K562 (cell line): ENCODE results near the gene PRICKLE4. TPM values are rescaled to one million over a fixed set of nuclear protein-coding genes. Genes with fewer than 3 reads are reported as not detected.

ENCODE experiments used
- BCLAF1 ChIP-seq, 2 experiments: fragments of 450-650 bp in 1 of 2; IDR thresholded peaks; 2 replicates each; pipeline ENCODE4 v1.6.1; 2011 to 2017; ENCODE audit warnings: low read depth in 2 of 2, antibody characterized with exemption in 1 of 2, borderline replicate concordance in 1 of 2, low read length in 1 of 2, mild to moderate bottlenecking in 1 of 2, mixed read lengths in 1 of 2; ENCODE audit not compliant: control insufficient read depth in 1 of 2
- E4F1 ChIP-seq: fragments of 250-450 bp; sonication (Bioruptor Pico); IDR thresholded peaks from 2 replicates; pipeline ENCODE4 v1.5.0; 2021; ENCODE audit warnings: mild to moderate bottlenecking, borderline replicate concordance
- NFE2 ChIP-seq: IDR thresholded peaks from 2 replicates; pipeline ENCODE4 v1.6.1; 2014; ENCODE audit warnings: antibody characterized with exemption, low read depth
- NONO ChIP-seq, 2 experiments: fragments of 200-400 bp in 1 of 2; fragments of 450-650 bp in 1 of 2; formaldehyde crosslinking in 1 of 2; IDR thresholded peaks; 2 replicates each; pipeline ENCODE4 v1.6.1; 2017; ENCODE audit warnings: low read depth in 2 of 2, mild to moderate bottlenecking in 2 of 2, moderate library complexity in 2 of 2, low read length in 1 of 2
- RBM17 ChIP-seq: fragments of 200-400 bp; formaldehyde crosslinking; IDR thresholded peaks from 2 replicates; pipeline ENCODE4 v1.6.1; 2017; ENCODE audit warnings: low read depth, mild to moderate bottlenecking, low read length, borderline replicate concordance
- SLC30A9 ChIP-seq: fragments of 250-450 bp; sonication (Bioruptor Pico); IDR thresholded peaks from 2 replicates; pipeline ENCODE4 v1.8.0; 2022; ENCODE audit warnings: mild to moderate bottlenecking, moderate library complexity
- polyA plus RNA-seq, 8 experiments: library from polyadenylated mRNA; depleted of rRNA in 4 of 8; stranded (reverse) in 5 of 8; unstranded in 3 of 8; fragments of >200 nt; fragmentation: Nextera tagmentation in 2 of 8; fragmentation: Illumina TruSeq in 1 of 8; extraction: Ambion mirVana in 2 of 8; extraction: Trizol in 1 of 8; gene quantifications; 2 replicates each; pipeline versions ENCODE4 v1.2.1 to v1.2.3, GENCODE V29; 2011 to 2014; ENCODE audit warnings: inconsistent platforms in 1 of 8, missing spikeins in 1 of 8
- total RNA-seq, 7 experiments: library from RNA; depleted of rRNA in 6 of 7; stranded (reverse); fragments of >200 nt in 6 of 7; fragmentation: Illumina TruSeq in 2 of 7; extraction: Trizol in 2 of 7; gene quantifications; 2 replicates each; pipeline versions ENCODE4 v1.2.1 to v1.2.3, GENCODE V29; 2011 to 2021; ENCODE audit warnings: low replicate concordance in 1 of 7

The PRICKLE4 gene
- total and polyA plus RNA-seq, 9 of the 15 experiments (the other 6 are each of a cell fraction or from before 2014, with no cell fraction given), result 0.20 to 0.32 (median 0.27) TPM; not detected in 6

- TF ChIP-seq BCLAF1 (IDR thresholded peaks at IDR 0.05; ENCODE audit: borderline replicate concordance in 1 of 2, control insufficient read depth in 1 of 2, low read depth in 2 of 2, low read length in 1 of 2), result no peak
- no peak for TF ChIP-seq RBM17
- TF ChIP-seq SLC30A9 (CRISPR knock-in tag), result no peak
- TF ChIP-seq NONO (IDR thresholded peaks at IDR 0.05; ENCODE audit: low read depth in 2 of 2, low read length in 1 of 2), result no peak
- no peak for TF ChIP-seq NFE2
- TF ChIP-seq E4F1 (CRISPR knock-in tag), result no peak
- TF ChIP-seq, all 486 proteins: peak for 0
Observed at GRCh38 chr6:41822021-41822420, 41.4 kb downstream of the PRICKLE4 start (continued).
